ENCODE results near the gene IL22RA2. TPM values are rescaled to one million over a fixed set of nuclear protein-coding genes. Genes with fewer than 3 reads are reported as not detected.

The IL22RA2 gene
- total and polyA plus RNA-seq, 9 of the 15 experiments (the other 6 are each of a cell fraction or from before 2014, with no cell fraction given) = 0.03 TPM; not detected in 8

GRCh38 chr6:137218917-137219663 is 45.6 kb upstream of the IL22RA2 start, which contains the start of gene IFNGR1 (continued):
- TF ChIP-seq RREB1 (CRISPR knock-in tag; IDR thresholded peaks at IDR 0.05) (no peak; the same call in 1 of the 2 replicates), ZNF592 (IDR thresholded peaks at IDR 0.05) (peak; percentile 35; the same call in 1 of the 2 replicates), HSF4 (CRISPR knock-in tag; IDR thresholded peaks at IDR 0.05; ENCODE audit: borderline replicate concordance) (no peak), CREBBP (IDR thresholded peaks at IDR 0.05; ENCODE audit: low read depth, low read length) (no peak), E2F8 (IDR thresholded peaks at IDR 0.05; ENCODE audit: low read depth, partially characterized antibody) (no peak), ZBTB5 (IDR thresholded peaks at IDR 0.05) (no peak), CTBP1 (IDR thresholded peaks at IDR 0.05; ENCODE audit: borderline replicate concordance) (peak; percentile 74; the same call in 1 of the 2 replicates), GTF2E2 (tag; IDR thresholded peaks at IDR 0.05) (no peak)

Measured in K562 (cell line).